Glutamatergic neuron (in vitro differentiated cells): ENCODE results near the gene HTR1D. TPM values are rescaled to one million over a fixed set of nuclear protein-coding genes. Genes with fewer than 3 reads are reported as not detected.
"Not testable (repeated sequence)": the region's sequence is repeated elsewhere in the genome, so short reads cannot be mapped to it uniquely, and the experiment has no call there.

ENCODE experiments used
- DNase-seq: peaks from one replicate; pipeline ENCODE4 v3.0.0; 2022
- H3K27ac Mint-ChIP-seq: one replicate; pipeline ENCODE4 v1.8.0; 2020; ENCODE audit warnings: mild to moderate bottlenecking, mixed read lengths, inconsistent platforms; ENCODE audit not compliant: unreplicated experiment
- H3K27me3 Mint-ChIP-seq: one replicate; pipeline ENCODE4 v1.8.0; 2020; ENCODE audit warnings: mild to moderate bottlenecking, moderate library complexity, mixed read lengths, inconsistent platforms; ENCODE audit not compliant: unreplicated experiment
- H3K36me3 Mint-ChIP-seq: one replicate; pipeline ENCODE4 v1.8.0; 2020; ENCODE audit warnings: mild to moderate bottlenecking, mixed read lengths, inconsistent platforms; ENCODE audit not compliant: unreplicated experiment
- H3K4me1 Mint-ChIP-seq: one replicate; pipeline ENCODE4 v1.8.0; 2020; ENCODE audit warnings: mild to moderate bottlenecking, low read depth, mixed read lengths, inconsistent platforms; ENCODE audit not compliant: unreplicated experiment
- H3K4me3 Mint-ChIP-seq: one replicate; pipeline ENCODE4 v1.8.0; 2020; ENCODE audit warnings: mild to moderate bottlenecking, mixed read lengths, inconsistent platforms; ENCODE audit not compliant: unreplicated experiment
- H3K9me3 Mint-ChIP-seq: one replicate; pipeline ENCODE4 v1.8.0; 2020; ENCODE audit warnings: mild to moderate bottlenecking, moderate library complexity, mixed read lengths, inconsistent platforms; ENCODE audit not compliant: unreplicated experiment
- long read RNA-seq: library from polyadenylated mRNA; unstranded; transcript quantifications from one replicate; pipeline ENCODE4 v2.0.0, GENCODE V29; 2020; ENCODE audit not compliant: unreplicated experiment
- total RNA-seq: library from RNA; stranded (reverse); fragmentation: NEBNext Ultra II Directional; extraction: Animal tissue kit (Norgen Biotek cat#: 25700); gene quantifications from one replicate; pipeline ENCODE4 v1.2.1, GENCODE V29; 2021; ENCODE audit not compliant: unreplicated experiment
- TF ChIP-seq, protein P1 (sequence below): fragments of 200-600 bp; sonication (generic); IDR thresholded peaks from one replicate; pipeline ENCODE4 v1.5.0; 2021; ENCODE audit not compliant: partially characterized antibody, unreplicated experiment

HTR1D gene, protein sequence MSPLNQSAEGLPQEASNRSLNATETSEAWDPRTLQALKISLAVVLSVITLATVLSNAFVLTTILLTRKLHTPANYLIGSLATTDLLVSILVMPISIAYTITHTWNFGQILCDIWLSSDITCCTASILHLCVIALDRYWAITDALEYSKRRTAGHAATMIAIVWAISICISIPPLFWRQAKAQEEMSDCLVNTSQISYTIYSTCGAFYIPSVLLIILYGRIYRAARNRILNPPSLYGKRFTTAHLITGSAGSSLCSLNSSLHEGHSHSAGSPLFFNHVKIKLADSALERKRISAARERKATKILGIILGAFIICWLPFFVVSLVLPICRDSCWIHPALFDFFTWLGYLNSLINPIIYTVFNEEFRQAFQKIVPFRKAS
- 0.20 TPM for total RNA-seq
- long read RNA-seq, result 0 reads

DNA sequence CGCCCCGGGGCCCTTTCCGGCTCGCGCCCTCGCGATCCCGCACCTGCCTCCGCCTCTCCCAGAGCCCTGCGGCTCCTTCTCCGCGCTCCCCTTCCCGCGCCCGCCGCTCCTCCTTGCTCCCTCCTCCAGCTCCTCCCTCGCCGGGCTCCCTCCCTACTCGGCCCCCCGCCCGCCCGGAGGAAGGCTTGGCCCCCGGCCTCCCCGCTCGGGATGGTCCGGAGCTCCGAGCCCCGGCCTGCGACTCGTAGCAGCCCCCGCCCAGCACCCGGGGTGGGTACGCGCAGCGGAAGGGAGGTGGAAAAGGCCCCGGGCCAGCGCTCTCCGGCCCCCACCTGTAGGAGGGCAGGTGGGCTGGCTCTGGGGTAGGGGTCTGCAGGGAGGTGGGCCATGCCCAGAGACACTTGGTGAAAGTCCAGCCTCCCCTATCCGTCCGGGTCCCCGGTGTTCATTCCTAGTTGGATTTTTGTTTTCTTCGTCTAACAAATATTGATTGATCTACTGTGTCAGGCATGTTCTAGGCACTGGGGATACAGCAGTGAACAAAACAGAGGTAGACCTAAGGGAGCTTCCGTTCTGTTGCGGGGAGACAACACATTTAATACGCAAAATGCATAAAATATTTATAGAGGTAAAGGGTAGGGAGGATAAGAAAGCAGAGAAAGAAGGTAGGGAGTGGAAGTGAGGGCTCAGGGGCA, at the start of gene HTR1D:
TSS of gene HTR1D (minus strand) at position 82 of the 695 bp plus-strand sequence. CDS start 23,283 bp downstream, outside the sequence.
- peaks cover 6% of the 10 kb centered on the region for H3K9me3 Mint-ChIP-seq
- H3K36me3 Mint-ChIP-seq, result no peaks in the 10 kb centered on the region
- peaks cover 10% of the 10 kb centered on the region for H3K27me3 Mint-ChIP-seq
- peaks cover 9% of the 10 kb centered on the region for H3K4me1 Mint-ChIP-seq
- TF ChIP-seq, protein P1, sequence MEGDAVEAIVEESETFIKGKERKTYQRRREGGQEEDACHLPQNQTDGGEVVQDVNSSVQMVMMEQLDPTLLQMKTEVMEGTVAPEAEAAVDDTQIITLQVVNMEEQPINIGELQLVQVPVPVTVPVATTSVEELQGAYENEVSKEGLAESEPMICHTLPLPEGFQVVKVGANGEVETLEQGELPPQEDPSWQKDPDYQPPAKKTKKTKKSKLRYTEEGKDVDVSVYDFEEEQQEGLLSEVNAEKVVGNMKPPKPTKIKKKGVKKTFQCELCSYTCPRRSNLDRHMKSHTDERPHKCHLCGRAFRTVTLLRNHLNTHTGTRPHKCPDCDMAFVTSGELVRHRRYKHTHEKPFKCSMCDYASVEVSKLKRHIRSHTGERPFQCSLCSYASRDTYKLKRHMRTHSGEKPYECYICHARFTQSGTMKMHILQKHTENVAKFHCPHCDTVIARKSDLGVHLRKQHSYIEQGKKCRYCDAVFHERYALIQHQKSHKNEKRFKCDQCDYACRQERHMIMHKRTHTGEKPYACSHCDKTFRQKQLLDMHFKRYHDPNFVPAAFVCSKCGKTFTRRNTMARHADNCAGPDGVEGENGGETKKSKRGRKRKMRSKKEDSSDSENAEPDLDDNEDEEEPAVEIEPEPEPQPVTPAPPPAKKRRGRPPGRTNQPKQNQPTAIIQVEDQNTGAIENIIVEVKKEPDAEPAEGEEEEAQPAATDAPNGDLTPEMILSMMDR, result no peak
- peak within 1 kb of the TSS; percentile 62 for H3K4me3 Mint-ChIP-seq
- no peak within 1 kb of the TSS for H3K27ac Mint-ChIP-seq
- peak; percentile 50 for DNase-seq

DNA sequence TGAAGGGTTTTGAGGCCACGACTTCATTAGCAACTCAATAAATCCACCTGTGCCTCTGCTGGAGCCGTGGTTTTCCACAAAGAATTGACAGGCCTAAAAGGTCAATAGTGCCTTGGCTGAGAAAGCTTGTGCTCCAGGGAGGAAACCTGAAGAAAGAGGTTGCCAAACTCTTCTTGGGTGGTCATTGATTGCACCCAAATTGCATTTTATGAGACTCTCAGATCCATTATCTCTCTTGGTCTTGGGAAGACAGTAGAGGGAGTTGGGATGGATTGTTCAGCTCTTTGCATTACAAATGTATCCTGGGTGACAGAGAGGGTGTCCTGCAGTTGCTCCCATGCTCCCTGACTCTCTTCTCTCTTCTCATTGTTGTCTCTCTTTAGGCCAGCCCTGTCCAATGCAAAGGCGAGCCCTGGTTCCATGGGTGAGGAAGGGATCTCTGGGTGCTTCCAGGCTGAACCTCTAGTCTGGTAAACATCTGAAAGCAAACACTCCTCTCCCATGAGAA, 46.1 kb upstream of the HTR1D start:
- H3K4me3 Mint-ChIP-seq, result no peak overlapping the region
- peaks cover 6% of the 10 kb centered on the region for H3K4me1 Mint-ChIP-seq
- H3K27me3 Mint-ChIP-seq, result peaks cover 1% of the 10 kb centered on the region
- DNase-seq, result no peak
- H3K36me3 Mint-ChIP-seq, result no peaks in the 10 kb centered on the region
- H3K27ac Mint-ChIP-seq, result no peak overlapping the region
- H3K9me3 Mint-ChIP-seq, result peaks cover 2% of the 10 kb centered on the region
- TF ChIP-seq, protein P1, result no peak

DNA sequence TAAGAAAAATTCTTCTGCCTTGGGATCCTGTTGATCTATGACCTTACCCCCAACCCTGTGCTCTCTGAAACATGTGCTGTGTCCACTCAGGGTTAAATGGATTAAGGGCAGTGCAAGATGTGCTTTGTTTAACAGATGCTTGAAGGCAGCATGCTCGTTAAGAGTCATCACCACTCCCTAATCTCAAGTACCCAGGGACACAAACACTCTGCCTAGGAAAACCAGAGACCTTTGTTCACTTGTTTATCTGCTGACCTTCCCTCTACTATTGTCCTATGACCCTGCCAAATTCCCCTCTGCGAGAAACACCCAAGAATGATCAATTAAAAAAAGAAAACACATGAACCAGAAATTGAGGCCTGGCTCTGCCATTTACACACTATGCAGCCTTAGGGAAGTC, 40.8 kb upstream of the HTR1D start:
- Mint-ChIP-seq H3K36me3 (peaks cover 11% of the 10 kb centered on the region), H3K27ac (peak overlapping the region; percentile 89), H3K4me3 (peak overlapping the region; percentile 23)
- H3K27me3 Mint-ChIP-seq, H3K9me3 Mint-ChIP-seq, DNase-seq, H3K4me1 Mint-ChIP-seq: not testable (repeated sequence)

DNA sequence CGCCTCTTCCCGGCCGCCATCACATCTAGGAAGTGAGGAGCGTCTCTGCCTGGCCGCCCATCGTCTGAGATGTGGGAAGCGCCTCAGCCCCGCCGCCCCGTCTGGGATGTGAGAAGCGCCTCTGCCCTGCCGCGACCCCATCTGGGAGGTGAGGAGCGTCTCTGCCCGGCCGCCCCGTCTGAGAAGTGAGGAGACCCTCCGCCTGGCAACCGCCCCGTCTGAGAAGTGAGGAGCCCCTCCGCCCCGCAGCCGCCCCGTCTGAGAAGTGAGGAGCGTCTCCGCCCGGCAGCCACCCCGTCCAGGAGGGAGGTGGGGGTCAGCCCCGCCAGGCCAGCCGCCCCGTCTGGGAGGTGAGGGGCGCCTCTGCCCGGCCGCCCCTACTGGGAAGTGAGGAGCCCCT, 40.1 kb upstream of the HTR1D start:
- H3K4me1 Mint-ChIP-seq, H3K27me3 Mint-ChIP-seq, H3K4me3 Mint-ChIP-seq, DNase-seq, H3K9me3 Mint-ChIP-seq, H3K27ac Mint-ChIP-seq: not testable (repeated sequence)
- peaks cover 11% of the 10 kb centered on the region for H3K36me3 Mint-ChIP-seq

DNA sequence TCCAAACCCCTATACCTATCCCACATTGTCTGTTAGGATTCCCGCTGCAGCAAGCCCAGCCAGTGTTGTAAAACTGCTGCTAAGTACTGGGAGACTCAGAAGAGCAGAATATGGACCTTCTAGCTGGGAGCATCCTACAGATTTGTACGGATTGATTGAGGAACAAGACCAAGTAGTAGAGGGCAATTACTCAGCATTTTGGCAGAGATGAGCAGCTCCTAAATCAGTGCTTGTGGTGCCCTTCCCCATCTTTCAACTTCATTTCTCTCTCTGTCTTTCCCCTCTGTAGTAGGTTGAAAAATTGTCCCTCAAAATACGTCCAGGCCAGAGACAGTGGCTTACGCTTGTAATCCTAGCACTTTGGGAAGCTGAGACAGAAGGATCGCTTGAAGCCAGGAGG, 37.3 kb upstream of the HTR1D start:
- DNase-seq, result no peak
- TF ChIP-seq, protein P1, result no peak
- peaks cover 11% of the 10 kb centered on the region for H3K36me3 Mint-ChIP-seq
- H3K4me1 Mint-ChIP-seq, result peaks cover 2% of the 10 kb centered on the region
- peaks cover 2% of the 10 kb centered on the region for H3K27me3 Mint-ChIP-seq
- H3K27ac Mint-ChIP-seq, result no peak overlapping the region
- peaks cover 9% of the 10 kb centered on the region for H3K9me3 Mint-ChIP-seq
- no peak overlapping the region for H3K4me3 Mint-ChIP-seq
